AG09309 (cell line): ENCODE data around the gene ABCA12.

ENCODE experiments used
- DNase-seq: peaks from one replicate; pipeline ENCODE4 v3.0.0-alpha.2; 2010; ENCODE audit warnings: low read depth
- H3K4me3 ChIP-seq: 2 replicates; pipeline ENCODE4 v1.5.1; 2011; ENCODE audit warnings: mild to moderate bottlenecking, low read depth, low read length, moderate library complexity; ENCODE audit not compliant: control insufficient read depth
- TF ChIP-seq, protein P1 (sequence below): IDR thresholded peaks from 2 replicates; pipeline ENCODE4 v1.5.1; 2011; ENCODE audit warnings: mild to moderate bottlenecking, low read depth, low read length, inconsistent platforms; ENCODE audit not compliant: insufficient read depth, control insufficient read depth; ENCODE audit errors: missing control alignments

Gene ABCA12

DNA sequence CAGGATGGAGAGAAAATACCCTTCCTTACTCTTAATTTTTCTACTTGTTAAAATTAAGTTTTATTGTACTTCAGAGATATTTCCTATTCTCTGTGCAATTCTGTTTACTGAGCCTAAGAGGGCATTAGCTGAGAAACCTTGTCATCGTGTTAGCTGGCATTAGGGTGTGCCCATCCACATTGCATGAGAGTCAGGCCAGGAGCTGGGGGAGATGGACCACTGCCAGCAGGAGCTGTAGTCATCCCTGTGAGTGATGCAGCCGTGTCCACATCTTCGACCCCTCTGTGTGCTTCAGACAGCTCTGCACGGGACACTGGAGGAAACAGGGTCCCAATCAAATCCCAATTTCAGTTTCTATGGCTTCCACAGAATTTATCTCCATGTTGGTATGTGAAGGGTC, 34.2 kb downstream of the ABCA12 start:
- no peak overlapping the region for H3K4me3 ChIP-seq
- TF ChIP-seq, protein P1, sequence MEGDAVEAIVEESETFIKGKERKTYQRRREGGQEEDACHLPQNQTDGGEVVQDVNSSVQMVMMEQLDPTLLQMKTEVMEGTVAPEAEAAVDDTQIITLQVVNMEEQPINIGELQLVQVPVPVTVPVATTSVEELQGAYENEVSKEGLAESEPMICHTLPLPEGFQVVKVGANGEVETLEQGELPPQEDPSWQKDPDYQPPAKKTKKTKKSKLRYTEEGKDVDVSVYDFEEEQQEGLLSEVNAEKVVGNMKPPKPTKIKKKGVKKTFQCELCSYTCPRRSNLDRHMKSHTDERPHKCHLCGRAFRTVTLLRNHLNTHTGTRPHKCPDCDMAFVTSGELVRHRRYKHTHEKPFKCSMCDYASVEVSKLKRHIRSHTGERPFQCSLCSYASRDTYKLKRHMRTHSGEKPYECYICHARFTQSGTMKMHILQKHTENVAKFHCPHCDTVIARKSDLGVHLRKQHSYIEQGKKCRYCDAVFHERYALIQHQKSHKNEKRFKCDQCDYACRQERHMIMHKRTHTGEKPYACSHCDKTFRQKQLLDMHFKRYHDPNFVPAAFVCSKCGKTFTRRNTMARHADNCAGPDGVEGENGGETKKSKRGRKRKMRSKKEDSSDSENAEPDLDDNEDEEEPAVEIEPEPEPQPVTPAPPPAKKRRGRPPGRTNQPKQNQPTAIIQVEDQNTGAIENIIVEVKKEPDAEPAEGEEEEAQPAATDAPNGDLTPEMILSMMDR, result no peak
- no peak for DNase-seq

DNA sequence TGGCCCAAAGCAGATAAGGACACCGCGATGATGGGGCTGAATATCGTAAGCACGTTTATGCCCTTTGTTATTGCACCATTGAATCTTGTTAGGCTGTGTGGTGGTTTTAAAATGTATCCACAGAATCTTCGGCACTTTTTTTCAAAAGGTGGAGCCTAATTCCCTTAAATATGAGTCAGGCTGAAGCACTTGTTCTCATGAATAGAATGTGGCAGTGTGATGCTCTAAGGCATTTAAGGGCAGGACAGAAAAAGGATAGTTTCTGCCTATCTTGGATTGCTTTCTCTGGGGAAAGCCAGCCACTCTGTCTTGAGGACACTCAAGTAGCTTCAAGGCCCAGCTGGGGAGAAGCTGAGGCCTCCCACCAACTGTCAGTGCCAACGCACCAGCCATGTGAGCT, 39.6 kb downstream of the ABCA12 start:
- TF ChIP-seq, protein P1, result no peak
- no peak overlapping the region for H3K4me3 ChIP-seq
- DNase-seq, result no peak

DNA sequence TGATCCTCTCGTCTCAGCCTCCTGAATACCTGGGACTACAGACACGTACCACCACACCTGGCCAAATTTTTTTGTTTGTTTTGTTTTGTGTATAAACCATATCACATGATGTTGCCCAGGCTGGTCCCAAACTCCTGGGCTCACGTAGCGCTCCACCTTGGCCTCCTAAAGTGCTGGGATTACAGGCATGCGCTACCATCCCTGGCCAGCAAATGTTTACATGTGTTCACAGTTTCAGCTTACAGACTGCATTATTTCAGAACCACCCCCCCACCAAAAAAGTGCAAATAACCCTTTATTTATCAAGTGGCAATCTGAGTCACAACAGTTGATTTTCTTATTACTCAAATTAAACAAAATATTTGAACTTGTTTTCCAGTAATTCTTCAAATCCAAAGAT, 54.3 kb downstream of the ABCA12 start:
- TF ChIP-seq, protein P1, result no peak
- no peak for DNase-seq
- no peak overlapping the region for H3K4me3 ChIP-seq

DNA sequence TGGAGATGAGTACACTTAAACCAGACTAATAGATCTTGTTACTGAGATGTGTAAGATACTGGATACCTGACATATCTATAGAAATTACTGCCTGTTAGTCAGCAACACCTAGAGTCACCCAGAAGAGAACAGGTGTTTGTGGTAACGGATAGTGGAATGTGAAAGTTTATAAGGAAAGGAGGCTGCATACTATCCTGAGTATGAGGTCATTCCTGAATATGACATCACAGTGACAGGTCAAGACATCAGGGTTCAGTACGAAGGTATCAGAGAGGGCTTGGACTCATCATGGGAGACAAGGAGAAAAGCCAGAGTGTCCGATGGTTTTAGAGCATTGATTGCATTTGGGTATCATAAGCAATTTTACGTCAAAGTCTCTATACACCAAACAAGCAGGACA, 55.3 kb downstream of the ABCA12 start:
- H3K4me3 ChIP-seq, result no peak overlapping the region
- no peak for DNase-seq
- TF ChIP-seq, protein P1, result no peak

DNA sequence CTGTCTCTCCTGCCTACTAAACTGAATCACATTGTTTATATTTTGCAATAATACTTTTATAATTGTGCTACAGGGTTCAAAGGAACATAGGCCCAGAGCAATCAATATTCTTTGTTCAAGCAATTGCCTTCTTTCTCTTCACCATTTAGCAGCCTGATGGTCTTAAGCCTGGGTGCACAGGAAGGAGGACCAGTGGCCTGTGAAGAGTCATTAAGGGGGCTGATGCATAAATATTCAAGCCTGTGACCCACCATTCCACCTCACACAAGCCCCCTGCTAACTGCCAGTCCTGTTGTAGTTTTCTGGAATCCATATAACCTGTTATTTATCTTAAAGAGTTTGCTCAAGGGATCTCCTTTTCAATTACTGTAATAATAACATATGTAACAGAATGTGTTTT, 56.0 kb downstream of the ABCA12 start:
- no peak for DNase-seq
- H3K4me3 ChIP-seq, result no peak overlapping the region
- TF ChIP-seq, protein P1, result no peak

DNA sequence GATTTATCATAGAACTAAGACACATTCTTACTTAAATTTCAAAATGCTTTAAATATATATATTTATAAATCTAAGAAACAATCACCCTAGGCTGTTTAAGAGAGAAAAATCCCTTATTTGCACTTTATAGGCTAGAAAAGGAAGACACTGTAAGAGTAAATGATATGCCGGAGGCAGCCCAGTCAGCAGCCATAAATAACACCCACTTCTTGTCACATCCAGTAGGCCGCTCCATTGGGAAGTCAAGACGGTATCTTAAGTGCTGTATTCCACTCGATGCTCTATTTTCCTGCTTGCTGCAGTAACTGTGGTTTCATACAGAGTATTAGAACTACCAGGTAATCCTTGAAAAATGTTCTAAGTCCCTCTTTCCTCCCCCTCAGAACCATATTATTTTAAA, 57.9 kb downstream of the ABCA12 start:
- no peak overlapping the region for H3K4me3 ChIP-seq
- TF ChIP-seq, protein P1, result no peak
- DNase-seq, result no peak

DNA sequence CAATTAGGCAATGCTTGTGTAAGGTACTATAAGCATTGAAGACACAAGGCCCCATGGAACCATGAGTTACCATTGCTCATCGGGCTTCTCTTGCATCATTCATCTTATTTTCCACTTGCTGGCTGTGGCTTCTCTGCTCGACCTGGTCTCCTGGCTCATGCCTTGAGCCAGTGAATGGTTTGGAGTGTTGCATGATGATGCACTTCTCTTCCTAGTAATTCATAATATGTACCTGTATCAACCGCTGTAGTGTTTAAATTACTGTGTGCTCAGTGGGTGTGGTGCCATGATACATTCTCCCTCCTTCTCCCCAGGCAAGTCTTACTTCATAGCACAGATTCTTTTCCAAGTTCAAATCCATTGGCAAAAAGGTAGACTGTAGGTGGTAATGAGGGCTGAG, 66.8 kb downstream of the ABCA12 start:
- no peak overlapping the region for H3K4me3 ChIP-seq
- no peak for DNase-seq
- TF ChIP-seq, protein P1, result no peak
